A172 (cell line): ENCODE results near the gene BBS7. TPM values are rescaled to one million over a fixed set of nuclear protein-coding genes. Genes with fewer than 3 reads are reported as not detected.

Experiments
- DNase-seq: peaks from one replicate; pipeline ENCODE4 v3.0.0-alpha.2; 2015; ENCODE audit warnings: low spot score
- total RNA-seq: library from RNA; depleted of rRNA; stranded (reverse); fragments of >200 nt; shearing (Covaris generic); gene quantifications from 2 replicates; pipeline ENCODE4 v1.2.3, GENCODE V29; 2014; rRNA removed

The BBS7 gene, protein sequence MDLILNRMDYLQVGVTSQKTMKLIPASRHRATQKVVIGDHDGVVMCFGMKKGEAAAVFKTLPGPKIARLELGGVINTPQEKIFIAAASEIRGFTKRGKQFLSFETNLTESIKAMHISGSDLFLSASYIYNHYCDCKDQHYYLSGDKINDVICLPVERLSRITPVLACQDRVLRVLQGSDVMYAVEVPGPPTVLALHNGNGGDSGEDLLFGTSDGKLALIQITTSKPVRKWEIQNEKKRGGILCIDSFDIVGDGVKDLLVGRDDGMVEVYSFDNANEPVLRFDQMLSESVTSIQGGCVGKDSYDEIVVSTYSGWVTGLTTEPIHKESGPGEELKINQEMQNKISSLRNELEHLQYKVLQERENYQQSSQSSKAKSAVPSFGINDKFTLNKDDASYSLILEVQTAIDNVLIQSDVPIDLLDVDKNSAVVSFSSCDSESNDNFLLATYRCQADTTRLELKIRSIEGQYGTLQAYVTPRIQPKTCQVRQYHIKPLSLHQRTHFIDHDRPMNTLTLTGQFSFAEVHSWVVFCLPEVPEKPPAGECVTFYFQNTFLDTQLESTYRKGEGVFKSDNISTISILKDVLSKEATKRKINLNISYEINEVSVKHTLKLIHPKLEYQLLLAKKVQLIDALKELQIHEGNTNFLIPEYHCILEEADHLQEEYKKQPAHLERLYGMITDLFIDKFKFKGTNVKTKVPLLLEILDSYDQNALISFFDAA
- total RNA-seq: 25.6 and 48.4 TPM in 2 replicates

GRCh38 chr4:121869841-121870822 is at the start of gene BBS7:
Gene BBS7, minus strand, starts transcription at chr4:121870474. Its CDS starts 161 bp downstream, at chr4:121870313.
- peak; percentile 96 for DNase-seq

DNA sequence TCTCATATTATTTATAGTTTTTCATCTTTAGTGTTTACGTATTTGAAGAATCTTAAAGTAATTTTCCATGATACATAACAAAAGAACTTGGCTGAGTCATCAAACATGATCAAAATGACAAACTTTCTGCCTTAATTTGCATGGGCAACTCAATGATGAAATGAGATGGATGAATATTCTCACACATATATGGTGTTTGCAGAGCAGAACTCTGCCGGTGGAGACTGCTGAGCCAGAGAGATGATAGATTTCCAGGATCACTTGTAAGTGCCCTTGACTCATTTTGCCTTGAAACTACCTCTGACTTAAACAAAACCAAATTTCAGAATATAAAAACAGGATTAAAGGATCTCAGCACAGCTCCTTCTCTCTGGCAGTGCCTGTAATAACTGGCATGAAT is 43.4 kb upstream of the BBS7 start:
- DNase-seq: no peak

DNA sequence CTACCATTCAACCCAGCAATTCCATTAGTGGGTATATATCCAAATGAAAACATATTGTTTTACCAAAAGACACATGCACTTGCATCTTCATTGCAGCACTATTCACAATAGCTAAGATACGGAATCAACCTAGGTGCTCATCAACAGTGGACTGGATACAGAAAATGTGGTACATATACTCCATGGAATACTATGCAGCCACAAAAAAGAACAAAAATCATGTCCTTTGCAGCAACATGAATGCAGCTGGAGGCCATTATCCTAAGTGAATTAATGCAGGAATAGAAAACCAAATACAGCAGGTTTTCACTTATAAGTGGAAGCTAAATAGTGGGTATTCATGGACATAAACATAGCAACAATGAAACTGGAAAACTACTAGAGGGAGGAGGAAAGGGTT is 38.1 kb upstream of the BBS7 start:
- DNase-seq: no peak

- DNase-seq: peak; percentile 52
Observed at GRCh38 chr4:121900132-121900983, 30.1 kb upstream of the BBS7 start.

DNA sequence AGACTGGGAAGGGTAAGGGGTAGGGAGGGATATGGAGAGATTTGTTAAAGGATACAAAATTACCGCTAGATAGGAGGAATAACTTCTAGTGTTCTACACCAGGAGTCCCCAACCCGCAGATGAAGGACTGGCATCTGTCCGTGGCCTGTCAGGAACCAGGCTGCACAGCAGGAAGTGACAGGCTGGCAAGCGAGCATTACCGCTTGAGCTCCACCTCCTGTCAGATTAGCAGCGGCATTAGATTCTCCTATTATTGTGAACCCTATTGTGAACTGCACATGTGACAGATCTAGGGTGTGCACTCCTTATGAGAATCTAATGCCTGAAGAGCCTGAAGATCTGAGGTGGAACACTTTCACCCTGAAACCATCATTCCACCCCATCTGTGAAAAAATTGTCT is 27.9 kb upstream of the BBS7 start:
- DNase-seq: no peak

GRCh38 chr4:121888134-121888533 is 17.9 kb upstream of the BBS7 start:
- no peak for DNase-seq

DNA sequence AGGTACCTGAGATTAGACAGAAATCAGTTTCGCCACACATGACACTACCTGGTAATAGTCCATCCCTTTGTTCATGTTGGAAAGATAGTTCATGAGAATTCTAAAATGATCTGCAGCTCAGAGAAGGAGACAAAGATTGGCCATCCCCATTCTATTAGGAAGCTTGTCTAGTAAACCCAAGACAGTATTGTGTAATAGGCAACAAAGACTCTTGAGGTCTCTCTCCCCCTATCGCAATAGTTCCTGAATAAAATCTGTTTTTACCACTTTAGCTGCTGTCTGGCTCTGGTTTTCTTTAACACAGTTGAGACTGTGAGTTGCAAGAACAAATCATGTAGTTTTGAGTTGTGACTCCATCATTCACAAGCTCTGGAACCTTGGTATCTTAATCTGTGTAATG is 14.8 kb upstream of the BBS7 start:
- DNase-seq: no peak

- no peak for DNase-seq
Observed at GRCh38 chr4:121881158-121881557, 10.9 kb upstream of the BBS7 start.

GRCh38 chr4:121879135-121879534 is 8.9 kb upstream of the BBS7 start:
- no peak for DNase-seq

DNA sequence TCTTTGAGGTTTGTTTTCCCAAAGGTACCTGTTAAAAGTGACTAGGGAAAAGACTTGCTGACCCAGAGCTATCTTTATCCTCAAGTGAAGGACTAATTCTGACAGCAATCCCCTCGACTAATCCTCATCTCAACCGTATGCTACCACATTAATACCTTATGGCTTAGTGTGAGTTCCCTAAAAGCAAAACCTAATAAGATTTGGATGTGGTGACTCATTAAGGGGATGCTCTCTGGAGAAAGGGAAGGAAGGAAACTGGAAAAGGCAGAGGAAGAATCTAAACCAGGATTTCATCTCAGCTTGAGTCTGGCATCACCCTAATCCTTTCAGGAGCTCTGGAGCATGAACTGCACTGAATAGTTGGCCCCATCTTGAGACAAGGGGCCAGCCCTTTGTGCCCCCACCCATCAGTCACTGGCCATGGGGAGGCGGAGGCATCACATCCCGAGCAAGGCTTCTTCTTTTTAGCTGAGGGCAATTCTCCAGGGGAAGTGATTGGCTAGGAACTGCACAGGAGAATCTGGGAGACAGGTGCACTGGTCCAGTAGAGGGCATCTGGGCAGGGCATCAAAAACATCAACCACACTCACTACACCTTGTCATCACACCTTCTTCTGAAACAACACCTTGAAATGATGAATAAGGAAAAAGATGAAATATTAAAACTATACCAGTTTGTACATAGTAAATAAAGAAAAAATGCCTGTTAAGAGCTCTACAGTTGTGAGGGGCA is 6.9 kb upstream of the BBS7 start:
- no peak for DNase-seq

DNA sequence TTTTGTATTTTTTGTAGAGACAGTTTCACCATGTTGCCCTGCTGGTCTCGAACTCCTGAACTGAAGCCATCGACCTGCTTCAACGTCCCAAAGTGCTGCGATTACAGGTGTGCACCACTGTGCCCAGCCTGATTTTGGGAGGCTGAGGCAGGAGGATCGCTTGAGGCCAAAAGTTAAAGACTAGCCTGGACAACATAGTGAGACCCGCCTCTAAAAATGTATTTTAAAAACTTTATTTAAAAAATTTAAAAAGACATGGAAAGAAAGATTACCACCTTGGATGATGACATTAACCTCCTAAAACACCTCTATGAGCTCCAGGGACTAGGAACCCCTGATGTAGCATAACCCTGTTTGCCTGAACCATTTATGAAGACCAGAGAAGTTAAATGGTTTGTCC is 5.8 kb upstream of the BBS7 start:
- no peak for DNase-seq

- no peak for DNase-seq
Observed at GRCh38 chr4:121875652-121876051, 5.4 kb upstream of the BBS7 start.

DNA sequence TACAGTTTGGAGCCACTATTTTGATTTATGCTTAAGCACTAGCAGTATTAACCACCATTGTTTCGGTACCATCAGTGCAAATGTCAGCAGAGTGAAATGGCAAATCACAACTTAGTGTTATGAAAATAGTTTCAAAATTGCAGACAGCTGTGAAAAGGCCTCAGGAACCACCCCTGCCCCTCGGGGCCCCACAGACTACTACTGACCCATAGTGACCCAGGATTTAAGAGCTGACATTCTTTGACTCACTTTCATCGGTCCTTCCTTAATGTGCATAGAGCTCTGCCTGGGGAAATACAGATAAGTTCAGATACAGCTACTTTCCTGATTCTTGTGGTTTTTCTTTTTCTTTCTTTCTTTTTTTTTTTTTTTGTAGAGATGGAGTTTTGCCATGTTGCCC is 3.3 kb upstream of the BBS7 start:
- no peak for DNase-seq

DNA sequence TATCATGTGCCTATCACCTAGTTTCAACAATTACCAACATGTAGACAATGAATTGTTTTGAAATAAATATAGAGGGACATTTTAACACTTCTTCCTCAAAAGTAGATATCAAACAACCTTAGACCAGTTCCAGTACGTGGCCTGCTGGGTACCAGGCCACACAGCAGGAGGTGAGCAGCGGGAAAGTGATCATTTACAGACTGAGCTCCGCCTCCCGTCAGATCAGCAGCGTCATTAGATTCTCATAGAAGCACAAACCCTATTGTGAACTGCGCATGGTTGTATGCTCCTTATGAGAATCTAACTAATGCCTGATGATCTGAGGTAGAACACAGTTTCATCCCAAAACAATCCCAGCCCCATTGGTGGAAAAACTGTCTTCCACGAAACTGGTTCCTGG is 6.5 kb downstream of the BBS7 start:
- DNase-seq: no peak

DNA sequence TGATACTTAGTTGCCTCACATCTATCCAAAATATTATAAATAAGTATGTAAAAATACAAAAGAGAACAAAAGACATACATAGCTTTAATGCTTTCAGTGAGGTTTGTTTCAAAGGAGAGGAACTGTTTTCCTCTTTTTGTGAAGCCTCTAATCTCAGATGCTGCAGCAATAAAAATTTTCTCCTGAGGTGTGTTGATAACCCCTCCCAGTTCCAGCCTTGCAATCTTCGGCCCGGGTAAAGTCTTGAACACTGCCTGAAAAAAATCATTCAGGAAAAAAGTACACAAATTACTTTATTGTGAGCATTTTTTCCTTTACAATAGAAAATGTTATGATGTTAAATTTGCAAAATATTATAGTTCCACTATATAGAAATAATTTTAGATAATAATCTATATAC is 8.8 kb downstream of the BBS7 start:
- DNase-seq: no peak

DNA sequence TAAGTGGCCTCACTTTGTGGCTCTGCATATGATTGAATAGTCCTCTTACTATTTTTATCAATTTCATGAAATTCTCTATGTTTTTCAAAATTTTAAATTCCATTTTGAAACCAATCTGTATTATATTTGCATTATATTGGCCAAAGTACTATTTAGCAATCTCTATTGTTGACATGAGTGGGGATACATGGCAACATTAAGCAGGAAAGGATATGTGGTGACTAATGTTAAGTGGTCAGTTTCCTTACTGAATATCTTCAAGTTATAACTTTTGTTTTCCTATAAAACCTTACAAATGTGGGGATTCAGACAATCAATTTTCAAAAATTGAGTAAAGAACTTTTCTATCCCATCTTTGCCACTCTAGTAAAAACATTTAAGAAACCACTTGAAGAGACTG is 10.2 kb downstream of the BBS7 start:
- DNase-seq: no peak

GRCh38 chr4:121851354-121851753 is 18.9 kb downstream of the BBS7 start:
- DNase-seq: no peak

- no peak for DNase-seq
Observed at GRCh38 chr4:121846662-121847061, 23.6 kb downstream of the BBS7 start.

- DNase-seq: no peak
Observed at GRCh38 chr4:121842862-121843261, 27.4 kb downstream of the BBS7 start.

DNA sequence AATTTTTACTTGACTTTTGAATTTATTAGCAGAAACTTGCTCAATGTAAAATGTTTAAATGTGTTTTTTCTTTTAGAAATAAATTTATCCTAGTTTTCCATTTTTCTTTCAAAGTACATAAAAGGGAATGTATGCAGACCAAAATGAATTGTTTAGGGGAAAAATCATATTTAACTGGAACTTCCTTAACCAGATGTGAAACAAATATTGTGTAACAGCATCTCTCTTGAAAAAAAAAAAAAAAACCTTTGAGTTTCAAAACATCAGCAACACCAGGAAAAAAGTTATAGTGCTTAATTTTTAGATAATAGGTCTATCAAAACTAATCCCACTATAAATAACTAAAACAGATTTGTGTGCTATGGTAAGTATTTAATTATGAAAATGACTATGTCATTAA is 32.1 kb downstream of the BBS7 start:
- no peak for DNase-seq
